IMR-90 (cell line): ENCODE measurements around the gene DISP1. TPM values are rescaled to one million over a fixed set of nuclear protein-coding genes. Genes with fewer than 3 reads are reported as not detected.

Experiments
- ATAC-seq: fragments of 200-7000 bp; cut with Tn5 transposase; 2 replicates; pipeline ENCODE4 v1.9.1; 2020; ENCODE audit warnings: low read depth, mild to moderate bottlenecking, moderate library complexity
- BruUV-seq: library from RNA; stranded (reverse); fragments of 400-500 nt; replicated peaks from 2 replicates; lab custom pipeline; 2021; lab: Mats Ljungman, UMichigan
- CTCF ChIA-PET: fragments of 300-600 bp; formaldehyde crosslinking; extraction: SDS; loops from one replicate; lab custom pipeline; 2021; ENCODE audit warnings: antibody characterized with exemption; lab: Yijun Ruan, JAX
- POLR2A ChIA-PET: fragments of 300-600 bp; sonication (Branson Sonifier 250); formaldehyde crosslinking; loops from one replicate; lab custom pipeline; 2022; ENCODE audit warnings: antibody characterized with exemption; ENCODE audit not compliant: unreplicated experiment; lab: Charles Lee
- DNase-seq: peaks from one replicate; pipeline ENCODE4 v3.0.0; 2013
- H2AFZ ChIP-seq: replicated peaks from 2 replicates; pipeline ENCODE3; 2013; ENCODE audit warnings: low read length, mild to moderate bottlenecking; ENCODE audit not compliant: poor library complexity
- H2AK5ac ChIP-seq: 2 replicates; pipeline ENCODE4 v1.6.1; 2013; ENCODE audit warnings: low read depth, low read length, inconsistent platforms
- H2AK9ac ChIP-seq: replicated peaks from 2 replicates; pipeline ENCODE3; 2013; ENCODE audit warnings: mild to moderate bottlenecking, low read depth, low read length, moderate library complexity; ENCODE audit not compliant: poor library complexity
- H2BK120ac ChIP-seq: 2 replicates; pipeline ENCODE4 v1.6.1; 2013; ENCODE audit warnings: low read depth, low read length, inconsistent platforms
- H2BK15ac ChIP-seq: 3 replicates; pipeline ENCODE4 v1.6.1; 2013; ENCODE audit warnings: low read depth, low read length, inconsistent platforms
- H2BK20ac ChIP-seq: 2 replicates; pipeline ENCODE4 v1.6.1; 2013; ENCODE audit warnings: low read depth, mild to moderate bottlenecking, inconsistent platforms, low read length, moderate library complexity
- H2BK5ac ChIP-seq: 2 replicates; pipeline ENCODE4 v1.6.1; 2013; ENCODE audit warnings: mild to moderate bottlenecking, low read depth, low read length, inconsistent platforms; ENCODE audit not compliant: poor library complexity, severe bottlenecking
- H3K14ac ChIP-seq: replicated peaks from 2 replicates; pipeline ENCODE4 v1.6.1; 2013; ENCODE audit warnings: low read depth, low read length, inconsistent platforms
- H3K18ac ChIP-seq: 2 replicates; pipeline ENCODE4 v1.6.1; 2013; ENCODE audit warnings: low read depth, low read length, control low read depth
- H3K23ac ChIP-seq: 2 replicates; pipeline ENCODE4 v1.6.1; 2013; ENCODE audit warnings: low read depth, low read length, inconsistent platforms
- H3K27ac ChIP-seq: 2 replicates; pipeline ENCODE4 v1.5.1; 2013; ENCODE audit warnings: mild to moderate bottlenecking, control low read depth, low read length; ENCODE audit not compliant: insufficient read depth
- H3K27me3 ChIP-seq: 2 replicates; pipeline ENCODE4 v1.6.1; 2013; ENCODE audit warnings: low read length; ENCODE audit not compliant: control insufficient read depth, insufficient read depth
- H3K36me3 ChIP-seq: 2 replicates; pipeline ENCODE4 v1.6.1; 2013; ENCODE audit warnings: low read length, mixed read lengths; ENCODE audit not compliant: control insufficient read depth, insufficient read depth
- H3K4ac ChIP-seq: 2 replicates; pipeline ENCODE4 v1.6.1; 2013; ENCODE audit warnings: low read depth, low read length, inconsistent platforms
- H3K4me1 ChIP-seq: 2 replicates; pipeline ENCODE4 v1.6.1; 2013; ENCODE audit warnings: low read length, mixed read lengths; ENCODE audit not compliant: control insufficient read depth, insufficient read depth
- H3K4me2 ChIP-seq: 2 replicates; pipeline ENCODE4 v1.6.1; 2013; ENCODE audit warnings: low read depth, mild to moderate bottlenecking, control low read depth, low read length, moderate library complexity
- H3K4me3 ChIP-seq: 2 replicates; pipeline ENCODE4 v1.5.1; 2013; ENCODE audit warnings: low read depth, mild to moderate bottlenecking, control low read depth, low read length, moderate library complexity; ENCODE audit not compliant: insufficient read depth
- H3K56ac ChIP-seq: 2 replicates; pipeline ENCODE4 v1.6.1; 2013; ENCODE audit warnings: low read length, inconsistent platforms; ENCODE audit not compliant: insufficient read depth; ENCODE audit errors: extremely low read depth
- H3K79me1 ChIP-seq, 2 experiments: 2 replicates each; pipeline ENCODE4 v1.6.1; 2013; ENCODE audit warnings: low read length in 2 of 2, inconsistent platforms in 1 of 2, low read depth in 1 of 2
- H3K9ac ChIP-seq: 2 replicates; pipeline ENCODE4 v1.6.1; 2013; ENCODE audit warnings: low read depth, low read length, control low read depth
- H3K9me1 ChIP-seq: 2 replicates; pipeline ENCODE4 v1.6.1; 2013; ENCODE audit warnings: low read length, inconsistent platforms; ENCODE audit not compliant: insufficient read depth
- H3K9me3 ChIP-seq: 2 replicates; pipeline ENCODE4 v1.6.1; 2013; ENCODE audit warnings: low read length; ENCODE audit not compliant: control insufficient read depth, insufficient read depth
- H4K20me1 ChIP-seq: 2 replicates; pipeline ENCODE4 v1.6.1; 2013; ENCODE audit warnings: low read length, inconsistent platforms; ENCODE audit not compliant: insufficient read depth
- H4K5ac ChIP-seq: 2 replicates; pipeline ENCODE4 v1.6.1; 2013; ENCODE audit warnings: mild to moderate bottlenecking, low read depth, low read length, control low read depth
- H4K8ac ChIP-seq, 2 experiments: 2 replicates each; pipeline ENCODE4 v1.6.1; 2013; ENCODE audit warnings: low read depth in 2 of 2, low read length in 2 of 2, control low read depth in 1 of 2, inconsistent platforms in 1 of 2
- H4K91ac ChIP-seq: 2 replicates; pipeline ENCODE4 v1.6.1; 2013; ENCODE audit warnings: low read depth, low read length, inconsistent platforms; ENCODE audit not compliant: insufficient read depth
- CEBPB ChIP-seq: IDR thresholded peaks from 2 replicates; pipeline ENCODE4 v1.6.1; 2012; ENCODE audit warnings: low read depth, low read length, improper control_type of control experiment
- CTCF ChIP-seq: conservative IDR thresholded peaks from 2 replicates; pipeline ENCODE4 v1.5.1; 2012; ENCODE audit warnings: mild to moderate bottlenecking, low read depth, low read length, improper control_type of control experiment
- MAZ ChIP-seq: IDR thresholded peaks from 2 replicates; pipeline ENCODE4 v1.6.1; 2012; ENCODE audit warnings: low read depth, mild to moderate bottlenecking, low read length, improper control_type of control experiment, moderate library complexity, borderline replicate concordance
- RFX5 ChIP-seq: IDR thresholded peaks from 2 replicates; pipeline ENCODE4 v1.8.0; 2012; ENCODE audit warnings: low read depth, mild to moderate bottlenecking, low read length, moderate library complexity
- SMC3 ChIP-seq: fragments of 150-350 bp; IDR thresholded peaks from 2 replicates; pipeline ENCODE4 v1.6.1; 2016; ENCODE audit warnings: low read depth, mild to moderate bottlenecking, antibody characterized with exemption, low read length, moderate library complexity
- WGBS, 2 experiments: methylation state at CpG; one replicate each; pipeline versions ENCODE4 v1.1.5 to v1.1.7; 2013; ENCODE audit warnings: missing lambda C conversion rate in 2 of 2; ENCODE audit not compliant: insufficient read length in 1 of 2; ENCODE audit errors: extremely low coverage in 2 of 2; 5-methylcytosine and 5-hydroxymethylcytosine counted together
- dilution Hi-C: fragments of 300-500 bp; cut with HindIII; formaldehyde crosslinking; loops from one replicate; pipeline ENCODE4 v1.14.3; 2018; ENCODE audit warnings: low sequenced_read_pairs; ENCODE audit not compliant: unreplicated experiment
- in situ Hi-C: fragments of 300-500 bp; cut with MboI; formaldehyde crosslinking; loops from 3 replicates; pipeline ENCODE4 v1.14.3; 2019; ENCODE audit warnings: low sequenced_read_pairs, inconsistent platforms, mixed read lengths
- intact Hi-C: fragments of 100-400 bp; cut with micrococcal nuclease; formaldehyde crosslinking; loops from 2 replicates; pipeline ENCODE4 v1.10.0; 2022
- polyA plus RNA-seq, 3 experiments: library from polyadenylated mRNA; depleted of rRNA; stranded (reverse); fragments of >200 nt; gene quantifications; 2 replicates each; pipeline ENCODE4 v1.2.3, GENCODE V29; 2012; ENCODE audit warnings: low replicate concordance in 1 of 3
- total RNA-seq: library from RNA; depleted of rRNA; stranded (reverse); fragments of >200 nt; gene quantifications from 2 replicates; pipeline ENCODE4 v1.2.3, GENCODE V29; 2012
- TF ChIP-seq, protein P1 (sequence below): fragments of 150-350 bp; IDR thresholded peaks from 2 replicates; pipeline ENCODE4 v1.6.1; 2017; ENCODE audit warnings: mild to moderate bottlenecking, antibody characterized with exemption, low read length, low read depth

DISP1 gene
- total and polyA plus RNA-seq, 2 of the 4 experiments (the other 2 are of a cell fraction) = 3.3 to 5.2 TPM

DNA sequence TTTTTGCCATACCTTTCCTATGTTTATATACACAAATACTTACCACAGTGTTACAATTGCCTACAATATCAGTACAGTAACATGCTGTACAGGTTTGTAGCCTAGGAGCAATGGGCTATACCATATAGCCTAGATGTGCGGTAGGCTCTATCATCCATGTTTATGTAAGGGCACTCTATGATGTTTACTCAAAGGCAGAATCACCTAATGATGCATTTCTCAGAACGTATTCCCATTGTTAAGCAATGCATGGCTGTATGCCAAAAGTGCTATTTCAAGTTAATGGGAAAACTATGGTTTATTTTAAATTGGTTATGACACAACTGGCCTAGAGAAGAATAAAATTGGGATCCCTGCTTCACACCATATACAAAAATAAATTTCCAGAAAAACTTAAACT, 36.9 kb upstream of the DISP1 start:
- Histone ChIP-seq H3K4me2 (no peak overlapping the region), H3K9ac (no peak overlapping the region), H3K14ac (no peak overlapping the region), H3K9me1 (no peaks in the 10 kb centered on the region), H3K18ac (no peak overlapping the region), H3K4ac (no peak overlapping the region), H3K4me3 (no peak overlapping the region), H2BK20ac (no peak overlapping the region), H3K27me3 (no peaks in the 10 kb centered on the region), H3K23ac (no peak overlapping the region), H3K56ac (no peak overlapping the region), H3K27ac (no peak overlapping the region), H2BK15ac (no peak overlapping the region), H4K8ac (no peak overlapping the region), H2BK5ac (no peak overlapping the region), H4K20me1 (no peaks in the 10 kb centered on the region), H4K5ac (no peak overlapping the region), H2AK9ac (no peak overlapping the region), H2AFZ (no peak overlapping the region), H3K36me3 (no peaks in the 10 kb centered on the region), H2BK120ac (no peak overlapping the region), H3K79me1 (no peaks in the 10 kb centered on the region), H3K9me3 (no peaks in the 10 kb centered on the region), H3K4me1 (no peaks in the 10 kb centered on the region), H4K91ac (no peak overlapping the region), H2AK5ac (no peak overlapping the region)
- DNase-seq (peak; percentile 28), ATAC-seq (no peak)
- POLR2A ChIA-PET = no interaction called here
- intact Hi-C loops (no loop called here), dilution Hi-C loops (loop anchor here (25.0 kb wide), 1 partner anchor 309 kb away; no protein-coding TSS in a partner anchor), in situ Hi-C loops (no loop called here)
- BruUV-seq = no TSS peak
- TF ChIP-seq SMC3 = no peak
- no peak for TF ChIP-seq RFX5
- TF ChIP-seq, protein P1, sequence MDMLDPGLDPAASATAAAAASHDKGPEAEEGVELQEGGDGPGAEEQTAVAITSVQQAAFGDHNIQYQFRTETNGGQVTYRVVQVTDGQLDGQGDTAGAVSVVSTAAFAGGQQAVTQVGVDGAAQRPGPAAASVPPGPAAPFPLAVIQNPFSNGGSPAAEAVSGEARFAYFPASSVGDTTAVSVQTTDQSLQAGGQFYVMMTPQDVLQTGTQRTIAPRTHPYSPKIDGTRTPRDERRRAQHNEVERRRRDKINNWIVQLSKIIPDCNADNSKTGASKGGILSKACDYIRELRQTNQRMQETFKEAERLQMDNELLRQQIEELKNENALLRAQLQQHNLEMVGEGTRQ = no peak
- TF ChIP-seq CEBPB = no peak
- TF ChIP-seq MAZ = no peak
- no peak for TF ChIP-seq CTCF
- WGBS, 2 experiments = no CpG with 5 or more reads among the region's 2 CpGs
- CTCF ChIA-PET = interaction anchor here (0.6 kb wide), 1 partner anchor 70 kb away, joined by 4 read pairs; no protein-coding TSS in a partner anchor
